Mammary epithelial cell (primary cell): ENCODE results near the gene COL27A1.

Experiments
- EZH2 ChIP-seq: IDR thresholded peaks from 2 replicates; pipeline ENCODE4 v1.6.1; 2012; ENCODE audit warnings: low read length, inconsistent platforms, borderline replicate concordance
- TF ChIP-seq, protein P1 (sequence below), 2 donors: IDR thresholded peaks in 1 of 2; conservative IDR thresholded peaks in 1 of 2; 2 replicates each; pipeline ENCODE4 v1.5.1; 2011 to 2012; ENCODE audit warnings: inconsistent platforms in 2 of 2, low read length in 2 of 2, mild to moderate bottlenecking in 2 of 2, control low read depth in 1 of 2, low read depth in 1 of 2; ENCODE audit not compliant: insufficient read depth in 1 of 2; ENCODE audit errors: extremely low read depth in 1 of 2

DNA sequence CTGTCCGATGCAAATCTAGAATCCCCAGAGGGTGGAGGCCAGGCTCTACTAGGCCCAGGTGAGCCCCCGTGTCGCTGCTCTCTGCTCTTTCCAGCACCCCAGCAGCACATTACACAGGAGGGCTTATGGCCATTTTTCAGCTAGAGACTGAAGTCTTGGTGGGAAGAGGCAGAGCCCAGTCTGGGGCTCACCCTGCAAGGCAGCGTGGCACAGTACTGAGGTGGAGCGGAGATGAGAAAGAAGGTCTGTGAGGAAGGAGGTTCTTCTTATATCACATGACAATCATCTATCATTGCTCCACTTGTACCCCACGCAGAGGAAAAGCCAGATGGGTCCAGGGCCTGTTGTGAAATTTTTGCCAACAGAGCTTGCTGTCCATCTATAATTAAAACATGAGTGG is 46.2 kb upstream of the COL27A1 start:
- TF ChIP-seq EZH2 = no peak
- TF ChIP-seq, protein P1, sequence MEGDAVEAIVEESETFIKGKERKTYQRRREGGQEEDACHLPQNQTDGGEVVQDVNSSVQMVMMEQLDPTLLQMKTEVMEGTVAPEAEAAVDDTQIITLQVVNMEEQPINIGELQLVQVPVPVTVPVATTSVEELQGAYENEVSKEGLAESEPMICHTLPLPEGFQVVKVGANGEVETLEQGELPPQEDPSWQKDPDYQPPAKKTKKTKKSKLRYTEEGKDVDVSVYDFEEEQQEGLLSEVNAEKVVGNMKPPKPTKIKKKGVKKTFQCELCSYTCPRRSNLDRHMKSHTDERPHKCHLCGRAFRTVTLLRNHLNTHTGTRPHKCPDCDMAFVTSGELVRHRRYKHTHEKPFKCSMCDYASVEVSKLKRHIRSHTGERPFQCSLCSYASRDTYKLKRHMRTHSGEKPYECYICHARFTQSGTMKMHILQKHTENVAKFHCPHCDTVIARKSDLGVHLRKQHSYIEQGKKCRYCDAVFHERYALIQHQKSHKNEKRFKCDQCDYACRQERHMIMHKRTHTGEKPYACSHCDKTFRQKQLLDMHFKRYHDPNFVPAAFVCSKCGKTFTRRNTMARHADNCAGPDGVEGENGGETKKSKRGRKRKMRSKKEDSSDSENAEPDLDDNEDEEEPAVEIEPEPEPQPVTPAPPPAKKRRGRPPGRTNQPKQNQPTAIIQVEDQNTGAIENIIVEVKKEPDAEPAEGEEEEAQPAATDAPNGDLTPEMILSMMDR (conservative IDR thresholded peaks at IDR 0.05 in 1 of 2, IDR thresholded peaks at IDR 0.05 in 1 of 2; ENCODE audit: extremely low read depth in 1 of 2, insufficient read depth in 1 of 2, low read depth in 1 of 2, low read length in 2 of 2) = no peak
